ENCODE data around the gene TTBK2. TPM values are rescaled to one million over a fixed set of nuclear protein-coding genes. Genes with fewer than 3 reads are reported as not detected.

TTBK2 gene
- total RNA-seq (2022; extraction: Qiagen RNA extraction) = 1.6 to 2.2 TPM (median 2.0 TPM) in 5 replicates

GRCh38 chr15:42920519-42921341 is at the start of gene TTBK2:
Gene TTBK2, minus strand, starts transcription at chr15:42920778. Its CDS starts 42,161 bp downstream, at chr15:42878617.

GRCh38 chr15:42736793-42737528 is 183.6 kb downstream of the TTBK2 start, which contains the start of gene CDAN1:
Gene CDAN1, minus strand, starts transcription at chr15:42737128. Its CDS starts 26 bp downstream, at chr15:42737102.

Other genes starting within 250 kb of the TTBK2 start
- 5.4 to 7.1 TPM (median 6.2 TPM) in 5 replicates for gene CDAN1, start 183.7 kb downstream of the TTBK2 start, total RNA-seq (2022; extraction: Qiagen RNA extraction)
- gene UBR1, start 185.3 kb upstream of the TTBK2 start, total RNA-seq (2022; extraction: Qiagen RNA extraction) = 3.3 to 5.3 TPM (median 4.2 TPM) in 5 replicates
- gene TMEM62, start 212.8 kb upstream of the TTBK2 start, total RNA-seq (2022; extraction: Qiagen RNA extraction) = 8.8 to 10.3 TPM (median 9.5 TPM) in 5 replicates